ENCODE measurements around the gene SLC25A29.
A peak's percentile ranks its signal among the peaks of the same experiment; 100 is the strongest.
"Not testable (repeated sequence)": the region's sequence is repeated elsewhere in the genome, so short reads cannot be mapped to it uniquely, and the experiment has no call there.

Gene SLC25A29

GRCh38 chr14:100306101-100306997, at the start of gene SLC25A29:
Gene SLC25A29, minus strand, starts transcription at chr14:100306444. Its CDS starts 212 bp downstream, at chr14:100306232.
- peak; percentile 90 for DNase-seq

- DNase-seq: no peak
Observed at GRCh38 chr14:100350986-100351385, 44.7 kb upstream of the SLC25A29 start.

DNA sequence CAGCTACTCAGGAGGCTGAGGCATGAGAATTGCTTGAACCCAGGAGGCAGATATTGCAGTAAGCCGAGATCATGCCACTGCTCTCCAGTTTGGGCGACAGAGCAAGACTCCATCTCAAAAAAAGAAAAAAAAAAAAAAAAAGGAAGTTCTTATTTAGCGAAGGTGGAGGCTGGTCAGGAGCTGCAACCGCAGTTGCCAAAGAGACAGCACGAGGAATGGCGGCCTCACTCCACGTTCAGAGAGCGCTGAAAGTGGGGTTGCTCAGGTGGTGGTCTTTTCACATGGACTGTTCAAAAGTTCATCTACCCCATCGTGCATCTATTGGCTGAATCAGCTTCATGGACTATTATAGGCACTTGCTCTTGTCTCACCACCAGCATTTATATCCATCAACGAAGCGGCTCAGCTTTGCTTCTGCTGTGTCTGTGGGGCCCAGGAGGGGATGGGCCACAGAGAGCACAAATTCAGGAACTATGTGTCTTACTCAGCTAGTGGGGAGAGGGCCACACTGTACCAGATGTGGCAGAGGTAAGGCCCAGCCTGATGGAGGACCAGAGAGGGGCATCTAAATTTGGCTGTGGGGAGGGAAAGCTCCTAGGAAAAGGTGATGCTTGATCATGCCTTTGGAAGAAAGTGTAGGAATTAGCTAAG, 44.2 kb upstream of the SLC25A29 start:
- DNase-seq: no peak

GRCh38 chr14:100348784-100349685, 42.8 kb upstream of the SLC25A29 start:
- no peak for DNase-seq

DNA sequence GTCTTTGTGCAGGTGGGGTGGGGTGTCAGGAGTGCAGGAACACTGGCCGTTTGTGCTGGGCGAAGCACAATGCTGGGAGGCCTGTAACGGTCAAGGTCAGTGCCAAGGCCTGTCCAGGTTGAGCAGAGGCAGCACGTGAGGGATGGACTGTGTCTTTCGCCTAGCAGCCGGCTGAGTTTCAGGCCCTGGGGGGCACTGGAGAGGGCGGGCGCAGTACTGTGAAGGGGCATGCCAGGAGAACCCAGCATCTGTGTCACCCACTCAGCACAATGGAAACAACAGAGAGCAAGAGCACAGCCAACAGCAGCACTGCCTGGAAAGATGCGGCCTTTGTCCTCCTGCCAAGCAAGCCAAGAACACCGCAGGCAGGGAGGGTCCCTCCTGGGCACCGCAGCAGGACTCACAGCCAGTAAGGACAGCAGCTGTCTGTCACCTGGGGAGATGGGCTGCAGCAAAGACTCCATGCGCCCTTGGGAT, 42.0 kb upstream of the SLC25A29 start:
- DNase-seq: no peak

DNA sequence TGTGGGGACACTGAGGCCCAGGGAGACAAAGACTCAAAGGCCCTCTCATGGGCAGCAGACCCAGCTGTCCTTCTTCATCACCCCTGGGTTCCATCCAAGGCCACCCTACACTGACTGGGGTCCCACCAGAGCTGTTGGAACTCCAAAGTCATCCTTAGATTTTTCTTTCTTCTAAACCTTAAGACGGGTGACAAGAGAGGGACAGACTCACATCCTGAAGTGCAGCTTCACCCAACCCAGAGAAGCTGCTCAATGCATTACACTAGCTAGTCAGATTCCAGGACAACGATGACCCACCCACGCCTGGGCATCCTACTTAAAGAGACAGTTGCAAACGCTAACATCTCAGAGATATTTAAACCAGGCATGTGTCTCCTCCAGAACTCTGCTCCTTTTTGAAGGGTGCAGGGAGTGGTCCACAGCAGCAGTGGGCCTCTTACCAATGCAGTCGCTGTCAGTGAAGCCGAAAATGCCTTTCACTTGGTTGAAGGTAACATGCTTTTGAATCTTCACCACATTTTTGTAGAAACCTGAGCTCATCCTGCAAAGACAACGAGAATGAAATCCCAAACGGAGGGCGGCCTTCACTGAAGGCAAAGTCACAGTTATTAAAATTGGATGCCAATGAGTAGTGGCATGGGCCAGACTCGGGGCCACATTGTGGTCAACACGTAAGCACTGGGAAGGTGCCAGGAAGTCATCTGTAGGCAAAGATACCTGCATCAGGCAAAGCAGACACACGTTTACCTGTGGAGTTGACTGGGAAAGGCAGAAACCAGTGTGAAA, 40.3 kb upstream of the SLC25A29 start:
- no peak for DNase-seq

GRCh38 chr14:100345711-100346110, 39.5 kb upstream of the SLC25A29 start:
- no peak for DNase-seq

GRCh38 chr14:100344657-100345056, 38.4 kb upstream of the SLC25A29 start:
- not testable (repeated sequence) for DNase-seq

DNA sequence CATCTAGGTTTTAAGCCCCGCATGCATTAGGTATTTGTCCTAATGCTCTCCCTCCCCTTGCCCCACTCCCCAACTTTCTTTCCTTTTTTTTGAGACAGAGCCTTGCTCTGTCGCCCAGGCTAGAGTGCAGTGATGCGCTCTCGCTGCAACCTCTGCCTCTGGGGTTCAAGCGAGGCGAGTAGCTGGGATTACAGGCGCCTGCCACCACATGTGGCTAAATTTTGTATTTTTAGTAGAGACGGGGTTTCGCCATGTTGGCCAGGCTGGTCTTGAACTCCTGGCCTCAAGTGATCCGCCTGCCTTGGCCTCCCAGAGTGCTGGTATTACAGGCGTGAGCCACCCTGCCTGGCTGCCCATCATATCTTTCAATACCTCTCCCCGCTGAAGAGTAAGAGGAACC, 36.6 kb upstream of the SLC25A29 start:
- not testable (repeated sequence) for DNase-seq

- DNase-seq: no peak
Observed at GRCh38 chr14:100342195-100342594, 36.0 kb upstream of the SLC25A29 start.

DNA sequence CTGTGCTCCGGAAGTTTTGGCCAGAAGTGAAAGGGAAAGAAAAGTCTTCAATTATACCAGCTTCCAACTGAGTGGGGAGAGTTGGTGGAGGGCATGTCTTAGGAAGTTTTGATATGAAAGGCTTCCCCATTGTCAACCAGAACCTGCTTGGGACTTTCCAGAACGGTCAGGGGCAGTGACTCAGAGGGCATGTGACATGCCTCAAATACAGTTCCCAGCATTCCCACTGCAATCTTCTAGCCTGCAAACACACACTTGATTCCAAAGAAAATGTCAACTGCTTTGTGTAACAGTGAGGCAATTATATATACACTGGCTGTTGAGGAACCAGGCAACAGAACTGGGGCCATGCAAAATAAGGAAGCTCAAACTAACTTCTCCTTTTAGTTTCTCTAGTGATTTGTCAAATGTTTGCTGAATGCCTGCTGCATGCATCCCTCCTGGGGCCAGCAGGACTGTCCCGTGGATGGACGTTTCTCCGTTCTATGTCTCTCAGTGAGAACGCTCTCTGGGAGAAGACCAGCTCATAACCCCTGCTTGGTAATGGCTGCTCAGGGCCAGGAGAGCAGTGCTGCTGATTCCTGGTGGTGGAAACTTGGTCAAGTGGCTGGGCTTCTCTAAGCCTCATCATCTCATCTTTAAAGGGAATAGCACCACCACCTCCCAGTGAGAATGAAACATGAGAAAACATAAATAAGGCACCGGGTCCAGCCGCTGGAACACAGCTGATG, 35.2 kb upstream of the SLC25A29 start:
- no peak for DNase-seq

GRCh38 chr14:100340423-100340813, 34.2 kb upstream of the SLC25A29 start:
- no peak for DNase-seq

DNA sequence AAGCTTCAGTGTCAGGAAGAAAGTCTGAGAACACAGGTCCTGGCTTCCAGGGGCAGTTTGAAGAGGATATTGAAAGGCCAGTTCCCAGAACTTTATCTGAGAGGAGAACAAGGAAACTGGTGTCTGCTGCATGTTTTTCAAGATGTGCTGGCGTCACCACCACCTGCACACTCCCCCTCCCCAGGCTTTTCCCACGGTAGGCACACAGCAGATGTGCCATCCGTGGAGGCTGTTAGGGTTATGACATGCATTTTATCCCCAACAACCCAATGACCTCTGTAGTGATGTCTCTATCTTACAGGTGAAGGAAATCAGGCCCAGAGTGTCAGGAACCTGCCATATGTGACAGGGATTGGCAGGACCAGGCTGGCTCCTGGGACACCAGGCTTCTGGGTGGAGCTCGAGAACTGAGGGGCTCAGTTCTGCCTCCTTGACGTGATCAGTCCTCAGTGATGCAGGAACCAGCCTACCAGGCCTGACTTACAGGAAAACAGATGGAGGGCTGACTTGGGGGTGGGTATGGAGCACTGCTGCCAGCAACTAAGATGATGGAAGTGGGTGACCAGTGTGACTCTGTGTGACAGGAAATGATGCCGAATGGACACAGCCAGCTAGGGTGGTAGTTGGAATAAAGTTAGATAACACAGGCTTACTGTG, 33.6 kb upstream of the SLC25A29 start:
- no peak for DNase-seq

- DNase-seq: no peak
Observed at GRCh38 chr14:100336618-100337530, 30.6 kb upstream of the SLC25A29 start.

DNA sequence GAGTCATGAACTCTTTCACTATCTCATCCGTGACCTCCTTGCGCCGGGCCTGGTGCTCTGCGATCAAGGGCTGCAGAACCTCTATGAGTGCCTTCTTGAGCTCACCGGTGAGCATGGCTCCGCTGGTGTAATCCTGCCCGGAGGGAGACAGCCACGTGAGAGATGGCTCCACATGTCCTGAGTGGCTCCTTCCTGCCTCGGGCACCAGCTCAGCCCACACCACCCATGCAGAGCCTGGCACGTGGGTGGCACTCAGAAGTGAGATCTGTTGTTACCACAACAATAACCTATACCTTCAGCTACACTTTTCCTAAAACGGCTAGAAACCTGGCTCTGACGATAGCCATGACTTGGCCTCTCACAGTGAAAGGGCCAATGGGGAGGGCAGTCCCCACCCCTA, 28.7 kb upstream of the SLC25A29 start:
- DNase-seq: no peak

- DNase-seq: no peak
Observed at GRCh38 chr14:100333827-100334226, 27.6 kb upstream of the SLC25A29 start.

DNA sequence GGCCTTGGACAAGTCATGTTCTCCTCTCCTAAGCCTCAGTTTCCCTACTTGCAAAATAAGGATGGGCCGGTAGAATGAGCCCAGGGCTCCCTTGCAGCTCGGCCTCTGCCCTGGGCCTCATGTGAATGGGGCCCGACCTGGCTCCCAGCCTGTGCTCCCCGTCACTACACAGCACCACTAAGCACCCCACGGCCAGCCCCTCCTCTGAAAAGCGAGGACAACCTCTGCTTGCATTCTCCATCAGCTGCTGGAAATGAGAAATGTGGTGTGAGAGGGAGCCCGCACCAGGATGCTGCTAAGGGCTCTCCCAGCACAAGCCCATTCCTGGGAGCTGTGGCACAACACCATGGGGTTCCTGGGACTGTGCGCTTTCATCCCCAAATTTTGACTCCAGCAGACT, 27.1 kb upstream of the SLC25A29 start:
- DNase-seq: no peak

GRCh38 chr14:100332797-100333196, 26.6 kb upstream of the SLC25A29 start:
- DNase-seq: no peak

- DNase-seq: no peak
Observed at GRCh38 chr14:100332071-100332639, 25.9 kb upstream of the SLC25A29 start.
